ENCODE results near the gene CDC45.
A peak's percentile ranks its signal among the peaks of the same experiment; 100 is the strongest.

CDC45 gene

GRCh38 chr22:19499880-19500242 is 20.1 kb downstream of the CDC45 start:
- 96% methylated on average over 4 of the region's 4 CpGs for WGBS (ENCODE audit: insufficient coverage)
- POLR2A ChIA-PET, result no interaction called here
- H3K27ac ChIP-seq (ENCODE audit: insufficient read depth in 1 of 2, low read depth in 1 of 2, low read length in 2 of 2, poor library complexity in 1 of 2, severe bottlenecking in 2 of 2), result no peak overlapping the region
- CTCF ChIA-PET, result no interaction called here
- H3K4me1 ChIP-seq (ENCODE audit: control extremely low read depth in 1 of 4, control insufficient read depth in 4 of 4, insufficient read depth in 4 of 4, low read length in 3 of 4), result peaks cover 0 to 12% (median 5%) of the 10 kb centered on the region in 4 experiments
- DNase-seq, result no peak
- no peaks in the 10 kb centered on the region for H3K27me3 ChIP-seq (replicated peaks in 2 of 5; ENCODE audit: control insufficient read depth in 4 of 5, insufficient read depth in 5 of 5, low read length in 4 of 5)
- H3K9me3 ChIP-seq (ENCODE audit: control extremely low read depth in 1 of 5, control insufficient read depth in 4 of 5, insufficient read depth in 2 of 5, low read depth in 1 of 5, low read length in 4 of 5), result no peaks in the 10 kb centered on the region
- H3K36me3 ChIP-seq (ENCODE audit: control insufficient read depth in 4 of 4, insufficient read depth in 4 of 4, low read length in 3 of 4), result peaks cover 9 to 59% (median 20%) of the 10 kb centered on the region in 4 experiments
- no peak overlapping the region for H3K4me3 ChIP-seq (ENCODE audit: control insufficient read depth in 1 of 7, extremely low read depth in 1 of 7, insufficient read depth in 4 of 7, low read depth in 2 of 7, low read length in 6 of 7)

GRCh38 chr22:19501897-19502447 is 22.3 kb downstream of the CDC45 start:
- no peak for DNase-seq
- peaks cover 9 to 57% (median 20%) of the 10 kb centered on the region in 4 experiments for H3K36me3 ChIP-seq (ENCODE audit: control insufficient read depth in 4 of 4, insufficient read depth in 4 of 4, low read length in 3 of 4)
- no CpG with 5 or more reads among the region's 3 CpGs for WGBS (ENCODE audit: insufficient coverage)
- POLR2A ChIA-PET, result no interaction called here
- H3K4me1 ChIP-seq (ENCODE audit: control extremely low read depth in 1 of 4, control insufficient read depth in 4 of 4, insufficient read depth in 4 of 4, low read length in 3 of 4), result peaks cover 0 to 27% (median 20%) of the 10 kb centered on the region in 4 experiments
- no peak overlapping the region for H3K27ac ChIP-seq (ENCODE audit: insufficient read depth in 1 of 2, low read depth in 1 of 2, low read length in 2 of 2, poor library complexity in 1 of 2, severe bottlenecking in 2 of 2)
- CTCF ChIA-PET, result interaction anchor here (1.5 to 1.9 kb wide), 3 partner anchors 13 to 128 kb away, joined by 6 to 8 read pairs (median 6); no protein-coding TSS in a partner anchor
- no peaks in the 10 kb centered on the region for H3K9me3 ChIP-seq (ENCODE audit: control extremely low read depth in 1 of 5, control insufficient read depth in 4 of 5, insufficient read depth in 2 of 5, low read depth in 1 of 5, low read length in 4 of 5)
- no peaks in the 10 kb centered on the region for H3K27me3 ChIP-seq (replicated peaks in 2 of 5; ENCODE audit: control insufficient read depth in 4 of 5, insufficient read depth in 5 of 5, low read length in 4 of 5)
- no peak overlapping the region for H3K4me3 ChIP-seq (ENCODE audit: control insufficient read depth in 1 of 7, extremely low read depth in 1 of 7, insufficient read depth in 4 of 7, low read depth in 2 of 7, low read length in 6 of 7)

GRCh38 chr22:19503367-19503766 is 23.6 kb downstream of the CDC45 start:
- POLR2A ChIA-PET, result no interaction called here
- CTCF ChIA-PET, result interaction anchor here (0.8 to 1.9 kb wide), 4 partner anchors 14 to 128 kb away, joined by 3 to 8 read pairs (median 5); no protein-coding TSS in a partner anchor
- peaks cover 3 to 58% (median 14%) of the 10 kb centered on the region in 4 experiments for H3K36me3 ChIP-seq (ENCODE audit: control insufficient read depth in 4 of 4, insufficient read depth in 4 of 4, low read length in 3 of 4)
- no peaks in the 10 kb centered on the region for H3K27me3 ChIP-seq (replicated peaks in 2 of 5; ENCODE audit: control insufficient read depth in 4 of 5, insufficient read depth in 5 of 5, low read length in 4 of 5)
- H3K4me3 ChIP-seq (ENCODE audit: control insufficient read depth in 1 of 7, extremely low read depth in 1 of 7, insufficient read depth in 4 of 7, low read depth in 2 of 7, low read length in 6 of 7), result no peak overlapping the region
- no peak for DNase-seq
- no peaks in the 10 kb centered on the region for H3K9me3 ChIP-seq (ENCODE audit: control extremely low read depth in 1 of 5, control insufficient read depth in 4 of 5, insufficient read depth in 2 of 5, low read depth in 1 of 5, low read length in 4 of 5)
- no peak overlapping the region for H3K27ac ChIP-seq (ENCODE audit: insufficient read depth in 1 of 2, low read depth in 1 of 2, low read length in 2 of 2, poor library complexity in 1 of 2, severe bottlenecking in 2 of 2)
- 28% methylated on average over 2 of the region's 7 CpGs for WGBS (ENCODE audit: insufficient coverage)
- H3K4me1 ChIP-seq (ENCODE audit: control extremely low read depth in 1 of 4, control insufficient read depth in 4 of 4, insufficient read depth in 4 of 4, low read length in 3 of 4), result peaks cover 0 to 21% (median 17%) of the 10 kb centered on the region in 4 experiments

- Histone ChIP-seq H3K27ac (ENCODE audit: insufficient read depth in 1 of 2, low read depth in 1 of 2, low read length in 2 of 2, poor library complexity in 1 of 2, severe bottlenecking in 2 of 2) (no peak overlapping the region), H3K4me1 (ENCODE audit: control extremely low read depth in 1 of 4, control insufficient read depth in 4 of 4, insufficient read depth in 4 of 4, low read length in 3 of 4) (peaks cover 0 to 21% (median 17%) of the 10 kb centered on the region in 4 experiments), H3K36me3 (ENCODE audit: control insufficient read depth in 4 of 4, insufficient read depth in 4 of 4, low read length in 3 of 4) (peaks cover 2 to 57% (median 12%) of the 10 kb centered on the region in 4 experiments), H3K4me3 (ENCODE audit: control insufficient read depth in 1 of 7, extremely low read depth in 1 of 7, insufficient read depth in 4 of 7, low read depth in 2 of 7, low read length in 6 of 7) (no peak overlapping the region), H3K9me3 (ENCODE audit: control extremely low read depth in 1 of 5, control insufficient read depth in 4 of 5, insufficient read depth in 2 of 5, low read depth in 1 of 5, low read length in 4 of 5) (no peaks in the 10 kb centered on the region), H3K27me3 (replicated peaks in 2 of 5; ENCODE audit: control insufficient read depth in 4 of 5, insufficient read depth in 5 of 5, low read length in 4 of 5) (no peaks in the 10 kb centered on the region)
- ChIA-PET CTCF (interaction anchor here (0.8 to 2.6 kb wide), 5 partner anchors 8 to 128 kb away, joined by 3 to 14 read pairs (median 4); no protein-coding TSS in a partner anchor), POLR2A (no interaction called here)
- WGBS (ENCODE audit: insufficient coverage), result 98% methylated on average over 7 of the region's 9 CpGs
- DNase-seq, result peak in 1 of 3 donors; percentile 32
These were observed 24.1 kb downstream of the CDC45 start for GRCh38 chr22:19503869-19504268.

GRCh38 chr22:19504900-19505734 is 25.4 kb downstream of the CDC45 start:
- Histone ChIP-seq H3K27me3 (replicated peaks in 2 of 5; ENCODE audit: control insufficient read depth in 4 of 5, insufficient read depth in 5 of 5, low read length in 4 of 5) (no peaks in the 10 kb centered on the region), H3K9me3 (ENCODE audit: control extremely low read depth in 1 of 5, control insufficient read depth in 4 of 5, insufficient read depth in 2 of 5, low read depth in 1 of 5, low read length in 4 of 5) (no peaks in the 10 kb centered on the region), H3K4me3 (ENCODE audit: control insufficient read depth in 1 of 7, extremely low read depth in 1 of 7, insufficient read depth in 4 of 7, low read depth in 2 of 7, low read length in 6 of 7) (peak overlapping the region in 2 of 7 experiments; percentile 21 to 23), H3K36me3 (ENCODE audit: control insufficient read depth in 4 of 4, insufficient read depth in 4 of 4, low read length in 3 of 4) (peaks cover 0 to 52% (median 4%) of the 10 kb centered on the region in 4 experiments), H3K27ac (ENCODE audit: insufficient read depth in 1 of 2, low read depth in 1 of 2, low read length in 2 of 2, poor library complexity in 1 of 2, severe bottlenecking in 2 of 2) (no peak overlapping the region), H3K4me1 (ENCODE audit: control extremely low read depth in 1 of 4, control insufficient read depth in 4 of 4, insufficient read depth in 4 of 4, low read length in 3 of 4) (peaks cover 0 to 21% (median 17%) of the 10 kb centered on the region in 4 experiments)
- CTCF ChIA-PET, result interaction anchor here (0.8 to 2.6 kb wide), 8 partner anchors 9 to 127 kb away, joined by 3 to 14 read pairs (median 4); no protein-coding TSS in a partner anchor
- POLR2A ChIA-PET, result interaction anchor here (1.0 to 1.2 kb wide), 2 partner anchors 102 to 104 kb away, joined by 3 to 4 read pairs; no protein-coding TSS in a partner anchor
- DNase-seq, result peak; percentile 62 to 92 (median 91)
- WGBS (ENCODE audit: insufficient coverage), result 33% methylated on average over 16 of the region's 18 CpGs

- no peaks in the 10 kb centered on the region for H3K9me3 ChIP-seq (ENCODE audit: control extremely low read depth in 1 of 5, control insufficient read depth in 4 of 5, insufficient read depth in 2 of 5, low read depth in 1 of 5, low read length in 4 of 5)
- ChIA-PET CTCF (interaction anchor here (0.6 to 2.6 kb wide), 6 partner anchors 10 to 142 kb away, joined by 3 to 14 read pairs (median 6); no protein-coding TSS in a partner anchor), POLR2A (interaction anchor here (1.0 to 1.2 kb wide), 2 partner anchors 102 to 103 kb away, joined by 3 to 4 read pairs; no protein-coding TSS in a partner anchor)
- H3K4me1 ChIP-seq (ENCODE audit: control extremely low read depth in 1 of 4, control insufficient read depth in 4 of 4, insufficient read depth in 4 of 4, low read length in 3 of 4), result peaks cover 0 to 21% (median 17%) of the 10 kb centered on the region in 4 experiments
- 27% methylated on average over 5 of the region's 5 CpGs for WGBS (ENCODE audit: insufficient coverage)
- H3K4me3 ChIP-seq (ENCODE audit: control insufficient read depth in 1 of 7, extremely low read depth in 1 of 7, insufficient read depth in 4 of 7, low read depth in 2 of 7, low read length in 6 of 7), result peak overlapping the region in 1 of 7 experiments; percentile 23
- H3K27me3 ChIP-seq (replicated peaks in 2 of 5; ENCODE audit: control insufficient read depth in 4 of 5, insufficient read depth in 5 of 5, low read length in 4 of 5), result no peaks in the 10 kb centered on the region
- H3K27ac ChIP-seq (ENCODE audit: insufficient read depth in 1 of 2, low read depth in 1 of 2, low read length in 2 of 2, poor library complexity in 1 of 2, severe bottlenecking in 2 of 2), result no peak overlapping the region
- no peak for DNase-seq
- H3K36me3 ChIP-seq (ENCODE audit: control insufficient read depth in 4 of 4, insufficient read depth in 4 of 4, low read length in 3 of 4), result peaks cover 0 to 53% (median 4%) of the 10 kb centered on the region in 4 experiments
These were observed 26.0 kb downstream of the CDC45 start for GRCh38 chr22:19505735-19506126.
